Motor neuron (in vitro differentiated cells): ENCODE results near the gene OR5P2. TPM values are rescaled to one million over a fixed set of nuclear protein-coding genes. Genes with fewer than 3 reads are reported as not detected.
"Not testable (repeated sequence)": the region's sequence is repeated elsewhere in the genome, so short reads cannot be mapped to it uniquely, and the experiment has no call there.

Source experiments
- ATAC-seq, 8 experiments: fragments of 200-7000 bp; cut with Tn5 transposase; replicated peaks in 6 of 8; 2 replicates each; pipeline ENCODE4 v1.8.0; 2021; ENCODE audit warnings: mild to moderate bottlenecking in 8 of 8, moderate library complexity in 8 of 8
- H3K27ac ChIP-seq, 2 donors: fragments of 250-450 bp; sonication (Bioruptor Pico); 2 replicates each; pipeline ENCODE4 v1.9.0; 2021; ENCODE audit warnings: antibody characterized with exemption in 2 of 2, mild to moderate bottlenecking in 2 of 2, moderate library complexity in 1 of 2
- H3K4me1 ChIP-seq, 2 donors: fragments of 250-450 bp; sonication (Bioruptor Pico); replicated peaks in 1 of 2; 2 replicates each; pipeline ENCODE4 v1.6.1; 2021; ENCODE audit warnings: antibody characterized with exemption in 2 of 2, mild to moderate bottlenecking in 2 of 2, moderate library complexity in 1 of 2
- H3K4me3 ChIP-seq, 5 donors: fragments of 250-450 bp; sonication (Bioruptor Pico); 2 replicates each; pipeline ENCODE4 v1.9.0; 2021; ENCODE audit warnings: antibody characterized with exemption in 5 of 5, mild to moderate bottlenecking in 5 of 5, moderate library complexity in 4 of 5
- WGBS, 10 experiments: fragments of 450-650 bp; shearing (Covaris generic); methylation state at CpG; one replicate each; pipeline ENCODE4 v1.0.0; 2022; 5-methylcytosine and 5-hydroxymethylcytosine counted together
- in situ Hi-C, 9 experiments: fragments of 400-800 bp; cut with MboI; loops; one replicate each; pipeline ENCODE4 v1.15.0; 2021; ENCODE audit warnings: low sequenced_read_pairs in 9 of 9, low pct_unique_long_range_greater_than_20kb in 2 of 9; ENCODE audit not compliant: unreplicated experiment in 9 of 9
- total RNA-seq, 8 experiments: library from RNA; unstranded; fragments of 300-600 nt; gene quantifications; 2 replicates each; pipeline versions ENCODE4 v1.2.3 to v1.2.4, GENCODE V29; 2022

Gene OR5P2, protein sequence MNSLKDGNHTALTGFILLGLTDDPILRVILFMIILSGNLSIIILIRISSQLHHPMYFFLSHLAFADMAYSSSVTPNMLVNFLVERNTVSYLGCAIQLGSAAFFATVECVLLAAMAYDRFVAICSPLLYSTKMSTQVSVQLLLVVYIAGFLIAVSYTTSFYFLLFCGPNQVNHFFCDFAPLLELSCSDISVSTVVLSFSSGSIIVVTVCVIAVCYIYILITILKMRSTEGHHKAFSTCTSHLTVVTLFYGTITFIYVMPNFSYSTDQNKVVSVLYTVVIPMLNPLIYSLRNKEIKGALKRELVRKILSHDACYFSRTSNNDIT
- 1 to 10 TPM in 1 of 8 experiments, under 1 TPM in 2, not detected in 5; 0.25 to 1.4 (median 0.70) TPM for total RNA-seq

DNA sequence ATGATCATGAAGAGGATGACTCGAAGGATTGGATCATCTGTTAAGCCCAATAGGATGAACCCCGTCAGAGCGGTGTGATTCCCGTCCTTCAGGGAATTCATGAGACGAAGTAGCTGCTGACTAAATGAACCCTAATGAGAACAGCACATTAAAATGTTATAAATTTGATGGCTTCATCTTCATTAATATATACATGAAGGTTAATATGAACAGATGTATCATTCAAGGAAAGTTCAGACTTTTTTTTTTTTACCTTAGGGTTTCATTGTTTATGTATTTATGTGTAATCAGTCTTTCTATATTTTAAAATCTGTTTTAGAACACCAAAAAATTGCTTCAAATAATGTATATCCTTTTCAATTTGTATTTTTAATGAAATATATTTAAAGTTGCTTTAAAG, at the start of gene OR5P2:
OR5P2 (minus strand) TSS at position 101 of the 400 bp plus-strand sequence; CDS start at position 101, 0 bp downstream.
- ATAC-seq = no peak

DNA sequence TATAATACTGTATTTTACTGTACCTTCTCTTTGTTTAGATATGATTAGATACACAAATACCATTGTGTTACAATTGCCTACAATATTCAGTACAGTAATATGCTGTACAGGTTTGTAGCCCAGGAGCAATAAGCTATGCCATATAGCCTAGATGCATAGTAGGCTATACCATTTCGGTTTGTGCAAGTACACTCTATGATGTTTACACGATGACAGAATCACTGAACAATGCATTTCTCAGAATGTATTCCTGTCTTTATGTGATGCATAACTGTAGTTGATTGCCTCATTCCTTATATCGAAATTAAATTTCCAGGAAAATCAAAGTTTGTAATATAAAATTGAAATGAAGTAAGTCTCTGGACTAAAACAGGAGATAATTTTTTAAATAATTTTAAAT, 49.3 kb upstream of the OR5P2 start:
- ATAC-seq = no peak
- in situ Hi-C loops = no loop called here
- Histone ChIP-seq H3K4me3 (no peak overlapping the region), H3K27ac (no peak overlapping the region), H3K4me1 (no peaks in the 10 kb centered on the region)
- WGBS, 10 experiments = 15 to 100% (median 83%) methylated on average over 1 to 3 of the region's 3 CpGs

More for the DNA sequence above, at the start of gene OR5P2:
- Histone ChIP-seq H3K4me1 (no peaks in the 10 kb centered on the region), H3K27ac (no peak within 1 kb of the TSS), H3K4me3 (no peak within 1 kb of the TSS)
- whole genome bisulfite sequencing, 10 experiments = 31 to 100% (median 70%) methylated on average over 1 to 5 of the region's 5 CpGs; no CpG with 5 or more reads in 4 of the 10 experiments
- in situ Hi-C loops = no loop called here

DNA sequence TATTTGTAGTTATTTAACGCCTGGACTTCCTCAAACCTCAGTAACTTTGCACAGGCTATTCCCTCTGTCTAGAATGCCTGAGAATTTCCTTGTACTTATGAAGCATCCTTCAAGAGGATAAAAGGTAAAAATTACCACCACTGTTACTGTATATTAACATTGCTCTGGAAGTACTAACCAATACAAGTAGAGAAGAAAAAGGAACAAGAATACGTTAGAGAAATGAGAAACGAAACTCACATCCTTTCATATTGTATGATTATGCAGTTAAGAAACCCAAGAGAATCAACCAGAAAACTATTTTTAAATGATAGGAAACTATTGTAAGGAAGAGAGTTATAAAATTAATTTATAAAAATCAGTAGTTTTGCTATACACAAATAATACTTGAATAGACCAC, 48.2 kb upstream of the OR5P2 start:
- no peak for ATAC-seq
- no peak overlapping the region for H3K4me3 ChIP-seq
- H3K4me1 ChIP-seq = no peaks in the 10 kb centered on the region
- WGBS, 10 experiments = 0 to 100% (median 43%) methylated on average over 1 to 3 of the region's 3 CpGs; no CpG with 5 or more reads in 1 of the 10 experiments
- in situ Hi-C loops = no loop called here
- no peak overlapping the region for H3K27ac ChIP-seq

DNA sequence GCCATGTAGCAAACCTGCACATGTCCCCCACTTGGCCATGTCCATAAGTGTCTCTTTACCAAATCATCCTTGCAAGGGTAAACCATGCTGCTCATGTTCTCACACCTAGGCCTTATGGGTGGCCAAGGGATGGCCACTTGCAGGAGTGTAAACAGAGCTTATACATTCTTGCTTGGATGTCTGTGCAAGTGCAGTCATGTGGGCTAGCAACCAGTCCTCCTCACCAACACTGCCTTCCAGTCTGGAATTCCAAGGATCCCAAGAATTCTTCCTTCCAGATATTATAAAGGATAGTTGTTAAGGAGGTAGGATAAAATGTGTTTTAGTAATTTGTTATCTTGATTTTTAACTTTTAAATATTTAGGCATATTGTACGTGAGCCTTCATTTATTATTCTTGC, 47.8 kb upstream of the OR5P2 start:
- peak in 2 of 8 experiments; percentile 17 to 72 for ATAC-seq
- in situ Hi-C loops = no loop called here
- H3K4me1 ChIP-seq = no peaks in the 10 kb centered on the region
- H3K27ac ChIP-seq = no peak overlapping the region
- no peak overlapping the region for H3K4me3 ChIP-seq
- 0 to 73% (median 44%) methylated on average over 1 of the region's 1 CpG; no CpG with 5 or more reads in 5 of the 10 experiments for WGBS, 10 experiments

DNA sequence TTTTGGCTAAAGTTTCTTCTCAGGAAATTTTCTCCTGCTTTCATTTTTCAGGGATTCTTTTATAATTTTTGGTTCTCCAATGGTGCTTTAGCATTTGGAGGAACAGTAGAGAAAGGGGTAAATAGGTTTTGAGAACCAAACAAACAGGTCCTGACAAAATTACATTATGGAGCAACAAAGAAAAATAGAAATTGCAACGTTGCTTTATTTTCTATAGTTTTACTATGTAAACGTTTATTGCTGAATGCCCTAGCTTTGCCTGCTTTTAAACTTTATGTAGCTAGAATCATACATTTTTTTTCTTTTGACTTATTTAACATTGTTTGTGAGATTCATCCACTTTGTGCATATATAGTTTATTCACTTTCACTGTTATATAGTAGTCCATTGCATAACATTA, 43.8 kb upstream of the OR5P2 start:
- ATAC-seq = no peak
- H3K4me3 ChIP-seq = no peak overlapping the region
- in situ Hi-C loops = no loop called here
- WGBS, 10 experiments = 0 to 76% (median 42%) methylated on average over 2 of the region's 2 CpGs; no CpG with 5 or more reads in 2 of the 10 experiments
- no peak overlapping the region for H3K27ac ChIP-seq
- H3K4me1 ChIP-seq = no peaks in the 10 kb centered on the region

DNA sequence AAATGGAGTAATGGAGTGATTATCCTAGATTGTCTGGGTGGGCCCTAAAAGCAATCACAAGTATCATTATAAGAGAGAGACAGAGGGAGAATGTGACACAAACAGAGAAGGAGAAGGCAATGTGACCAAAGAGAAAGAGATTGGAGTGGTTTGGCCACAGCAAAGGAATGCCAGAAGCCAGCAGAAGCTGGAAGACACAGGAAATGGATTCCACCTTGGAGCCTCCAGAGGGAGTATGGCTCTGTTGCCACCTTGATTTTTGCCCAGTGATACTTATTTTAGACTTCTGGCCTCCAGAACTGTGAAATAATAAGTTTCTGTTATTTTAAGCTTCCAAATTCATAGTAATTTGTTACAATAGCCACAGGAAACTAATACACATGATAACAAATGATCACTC, 36.8 kb upstream of the OR5P2 start:
- no peaks in the 10 kb centered on the region for H3K4me1 ChIP-seq
- H3K27ac ChIP-seq = no peak overlapping the region
- in situ Hi-C loops = no loop called here
- ATAC-seq = no peak
- no peak overlapping the region for H3K4me3 ChIP-seq

DNA sequence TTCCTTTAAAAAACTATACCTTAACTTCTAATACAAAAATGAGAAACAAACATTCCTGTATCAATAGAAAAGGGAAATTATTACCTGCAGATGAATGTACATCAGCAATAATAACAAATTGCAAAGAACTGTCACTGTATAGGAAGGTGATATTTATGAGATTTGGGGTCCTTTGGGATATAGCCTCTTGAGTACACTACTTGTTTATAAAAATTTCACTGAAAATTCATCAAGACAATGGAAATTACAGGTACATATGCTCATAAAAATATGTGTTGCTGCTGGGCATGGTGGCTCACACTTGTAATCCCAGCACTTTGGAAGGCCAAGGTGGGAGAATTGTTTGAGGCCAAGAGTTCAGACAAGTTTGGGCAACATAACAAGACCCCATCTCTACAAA, 34.0 kb upstream of the OR5P2 start, which contains the start of gene OR5P3:
OR5P3 (minus strand) TSS at position 101 of the 400 bp plus-strand sequence.
- no peak within 1 kb of the TSS for H3K4me3 ChIP-seq
- no peaks in the 10 kb centered on the region for H3K4me1 ChIP-seq
- in situ Hi-C loops = no loop called here
- no peak for ATAC-seq
- H3K27ac ChIP-seq = no peak within 1 kb of the TSS

DNA sequence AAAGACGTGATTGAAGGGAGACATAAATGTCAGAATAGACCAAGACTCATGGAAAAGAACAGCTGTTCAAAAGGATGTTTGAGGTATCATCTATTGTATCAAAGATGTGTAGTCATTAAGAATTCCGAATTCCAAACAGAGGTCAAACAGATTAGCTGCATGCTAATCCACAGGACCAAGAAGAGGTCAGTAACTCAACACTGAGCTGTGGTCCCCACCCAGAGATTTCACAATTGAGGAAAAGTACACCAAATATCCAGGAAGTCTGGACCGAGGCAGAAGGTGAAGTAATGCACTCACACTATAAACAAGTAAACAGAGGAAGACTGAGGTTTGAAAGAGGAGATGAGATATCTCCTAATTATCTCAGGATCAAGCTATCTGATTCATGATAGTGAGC, 29.6 kb upstream of the OR5P2 start:
- in situ Hi-C loops = no loop called here
- Histone ChIP-seq H3K4me3 (no peak overlapping the region), H3K27ac (no peak overlapping the region), H3K4me1 (no peaks in the 10 kb centered on the region)
- 0 to 86% (median 38%) methylated on average over 1 to 3 of the region's 3 CpGs for WGBS, 10 experiments
- ATAC-seq = peak in 3 of 8 experiments; percentile 42 to 96 (median 95)

DNA sequence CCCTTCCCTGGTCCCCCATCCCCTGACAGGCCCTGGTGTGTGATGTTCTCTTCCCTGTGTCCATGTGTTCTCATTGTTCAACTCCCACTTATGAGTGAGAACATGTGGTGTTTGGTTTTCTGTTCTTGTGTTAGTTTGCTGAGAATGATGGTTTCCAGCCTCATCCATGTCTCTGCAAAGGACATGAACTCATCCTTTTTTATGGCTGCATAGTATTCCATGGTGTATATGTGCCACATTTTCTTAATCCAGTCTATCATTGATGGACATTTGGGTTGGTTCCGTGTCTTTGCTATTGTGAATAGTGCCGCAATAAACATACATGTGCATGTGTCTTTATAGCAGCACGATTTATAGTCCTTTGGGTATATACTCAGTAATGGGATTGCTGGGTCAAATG, 23.7 kb upstream of the OR5P2 start:
- ATAC-seq, H3K27ac ChIP-seq, in situ Hi-C loops, H3K4me3 ChIP-seq, H3K4me1 ChIP-seq: not testable (repeated sequence)
- 80% methylated on average over 2 of the region's 3 CpGs; no CpG with 5 or more reads in 9 of the 10 experiments for WGBS, 10 experiments

DNA sequence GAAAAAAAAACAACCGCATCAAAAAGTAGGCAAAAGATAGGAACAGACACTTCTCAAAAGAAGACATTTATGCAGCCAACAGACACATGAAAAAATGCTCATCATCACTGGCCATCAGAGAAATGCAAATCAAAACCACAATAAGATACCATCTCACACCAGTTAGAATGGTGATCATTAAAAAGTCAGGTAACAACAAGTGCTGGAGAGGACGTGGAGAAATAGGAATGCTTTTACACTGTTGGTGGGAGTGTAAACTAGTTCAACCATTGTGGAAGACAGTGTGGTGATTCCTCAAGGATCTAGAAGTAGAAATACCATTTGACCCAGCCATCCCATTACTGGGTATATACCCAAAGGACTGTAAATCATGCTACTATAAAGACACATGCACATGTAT, 18.2 kb upstream of the OR5P2 start:
- H3K4me3 ChIP-seq, in situ Hi-C loops, H3K27ac ChIP-seq, ATAC-seq, H3K4me1 ChIP-seq: not testable (repeated sequence)
- 38 to 100% (median 85%) methylated on average over 1 to 2 of the region's 2 CpGs; no CpG with 5 or more reads in 2 of the 10 experiments for WGBS, 10 experiments

DNA sequence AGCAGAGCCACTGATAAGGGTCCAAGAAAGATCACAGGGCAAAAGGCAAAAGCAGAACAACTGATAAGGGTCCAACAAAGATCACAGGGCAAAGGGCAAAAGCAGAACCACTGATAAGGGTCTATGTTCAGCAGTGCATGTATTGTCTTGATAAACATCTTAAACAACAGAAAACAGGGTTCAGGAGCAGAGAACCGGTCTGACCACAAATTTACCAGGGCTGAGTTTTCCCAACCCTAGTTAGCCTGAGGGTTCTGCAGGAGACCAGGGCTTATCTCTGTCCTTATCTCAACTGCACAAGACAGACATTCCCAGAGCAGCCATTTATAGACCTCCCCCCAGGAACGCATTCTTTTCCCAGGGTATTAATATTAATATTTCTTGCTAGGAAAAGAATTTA, 13.6 kb upstream of the OR5P2 start:
- H3K27ac ChIP-seq, in situ Hi-C loops, ATAC-seq, H3K4me3 ChIP-seq, H3K4me1 ChIP-seq: not testable (repeated sequence)
- WGBS, 10 experiments = 0 to 100% (median 69%) methylated on average over 1 to 2 of the region's 2 CpGs; no CpG with 5 or more reads in 5 of the 10 experiments

DNA sequence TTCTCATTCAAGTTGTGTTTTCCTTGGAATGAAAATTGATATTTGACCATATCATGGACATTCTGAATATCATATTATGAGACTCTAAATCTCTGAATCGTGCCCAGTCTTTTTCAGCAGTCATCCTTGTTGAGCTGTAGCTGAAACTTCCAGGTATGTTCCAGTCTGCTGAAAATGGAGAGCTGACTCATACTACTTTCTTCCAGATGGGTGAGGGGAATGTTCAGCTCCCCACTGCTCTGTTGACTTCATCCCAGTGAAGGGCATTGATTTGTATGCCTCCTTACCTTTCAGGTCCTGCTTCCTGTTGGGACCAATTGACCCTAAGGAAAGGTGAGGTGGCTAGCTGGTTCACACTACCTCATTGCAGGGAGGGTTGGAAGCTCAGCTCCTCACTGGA, 3.5 kb downstream of the OR5P2 start:
- H3K4me3 ChIP-seq = no peak overlapping the region
- WGBS, 10 experiments = 0 to 57% (median 0%) methylated on average over 1 of the region's 1 CpG; no CpG with 5 or more reads in 1 of the 10 experiments
- H3K4me1 ChIP-seq = no peaks in the 10 kb centered on the region
- no peak for ATAC-seq
- H3K27ac ChIP-seq = no peak overlapping the region
- in situ Hi-C loops = no loop called here

DNA sequence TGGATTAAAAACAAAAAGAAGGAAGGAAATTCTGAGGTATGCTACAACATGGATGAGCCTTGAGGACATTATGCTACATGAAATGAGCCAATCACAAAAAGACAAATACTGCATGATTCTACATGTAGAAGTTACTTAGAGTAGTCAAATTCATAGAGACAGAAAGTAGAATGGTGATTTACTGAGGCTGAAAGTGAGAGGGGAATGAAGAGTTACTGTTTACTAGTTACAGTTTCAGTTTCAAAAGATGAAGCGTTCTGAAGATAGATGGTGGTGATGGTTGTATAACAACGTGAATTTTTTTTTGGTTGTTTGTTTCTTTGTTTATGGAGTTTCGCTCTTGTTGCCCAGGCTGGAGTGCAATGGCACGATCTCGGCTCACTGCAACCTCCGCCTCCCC, 9.5 kb downstream of the OR5P2 start:
- in situ Hi-C loops = no loop called here
- H3K4me3 ChIP-seq = no peak overlapping the region
- ATAC-seq = no peak
- H3K27ac ChIP-seq = no peak overlapping the region
- 6 to 77% (median 58%) methylated on average over 3 to 6 of the region's 6 CpGs; no CpG with 5 or more reads in 2 of the 10 experiments for WGBS, 10 experiments
- H3K4me1 ChIP-seq = no peaks in the 10 kb centered on the region

DNA sequence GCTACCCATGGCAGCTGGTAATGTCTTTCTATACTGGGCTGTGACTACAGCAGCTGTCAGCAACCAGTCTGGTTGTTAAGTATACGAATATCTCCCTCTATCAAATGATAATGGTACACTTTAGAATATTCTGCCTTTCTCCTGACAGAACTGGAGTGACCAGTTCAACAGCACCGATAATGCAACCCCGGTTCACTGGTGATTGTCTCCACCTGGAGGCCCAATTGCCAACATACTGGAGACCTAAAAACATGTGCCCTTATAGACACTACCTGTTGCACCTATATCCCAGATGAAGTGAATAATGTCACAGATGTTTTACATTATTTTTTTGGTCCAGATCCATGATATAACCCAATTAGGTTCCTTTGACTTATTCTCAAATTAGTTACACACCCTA, 21.1 kb downstream of the OR5P2 start:
- 0 to 83% (median 31%) methylated on average over 1 to 3 of the region's 3 CpGs; no CpG with 5 or more reads in 2 of the 10 experiments for WGBS, 10 experiments
- no peak for ATAC-seq
- H3K4me1 ChIP-seq = no peaks in the 10 kb centered on the region
- in situ Hi-C loops = no loop called here
- no peak overlapping the region for H3K4me3 ChIP-seq
- H3K27ac ChIP-seq = no peak overlapping the region
